ENCODE data around the gene TACC2. TPM values are rescaled to one million over a fixed set of nuclear protein-coding genes. Genes with fewer than 3 reads are reported as not detected.
A peak's percentile ranks its signal among the peaks of the same experiment; 100 is the strongest.

TACC2 gene
- polyA plus RNA-seq, 4 donors: 28.6 to 99.5 (median 77.2) TPM

- Histone ChIP-seq H3K4me1 (ENCODE audit: control insufficient read depth in 3 of 3, insufficient read depth in 2 of 3, low read depth in 1 of 3, low read length in 2 of 3) (peaks cover 0 to 19% (median 6%) of the 10 kb centered on the region in 3 donors), H3K27ac (ENCODE audit: low read depth in 1 of 3, low read length in 2 of 3) (no peak overlapping the region), H3K9me3 (ENCODE audit: control insufficient read depth in 2 of 2, insufficient read depth in 1 of 2, low read depth in 1 of 2, low read length in 1 of 2) (peaks cover 0 to 8% of the 10 kb centered on the region in 2 donors), H3K4me3 (ENCODE audit: low read depth in 1 of 3, low read length in 3 of 3) (no peak overlapping the region), H3K27me3 (ENCODE audit: control insufficient read depth in 3 of 3, insufficient read depth in 3 of 3, low read length in 3 of 3) (no peaks in the 10 kb centered on the region), H3K36me3 (ENCODE audit: control insufficient read depth in 3 of 3, insufficient read depth in 2 of 3, low read depth in 1 of 3, low read length in 3 of 3) (peaks cover 0 to 59% (median 0%) of the 10 kb centered on the region in 3 donors)
- FAIRE-seq (no peak), DNase-seq (no peak)
- WGBS, 3 donors: 75 to 88% (median 85%) methylated on average over 8 of the region's 8 CpGs
Observed at GRCh38 chr10:122123186-122123585, 134.2 kb downstream of the TACC2 start.

- no peaks in the 10 kb centered on the region for H3K27me3 ChIP-seq (ENCODE audit: control insufficient read depth in 3 of 3, insufficient read depth in 3 of 3, low read length in 3 of 3)
- DNase-seq: no peak
- peaks cover 0 to 58% (median 0%) of the 10 kb centered on the region in 3 donors for H3K36me3 ChIP-seq (ENCODE audit: control insufficient read depth in 3 of 3, insufficient read depth in 2 of 3, low read depth in 1 of 3, low read length in 3 of 3)
- peaks cover 0 to 8% of the 10 kb centered on the region in 2 donors for H3K9me3 ChIP-seq (ENCODE audit: control insufficient read depth in 2 of 2, insufficient read depth in 1 of 2, low read depth in 1 of 2, low read length in 1 of 2)
- WGBS, 3 donors: 84 to 87% (median 85%) methylated on average over 9 of the region's 9 CpGs
- H3K4me3 ChIP-seq (ENCODE audit: low read depth in 1 of 3, low read length in 3 of 3): no peak overlapping the region
- peaks cover 0 to 21% (median 6%) of the 10 kb centered on the region in 3 donors for H3K4me1 ChIP-seq (ENCODE audit: control insufficient read depth in 3 of 3, insufficient read depth in 2 of 3, low read depth in 1 of 3, low read length in 2 of 3)
- FAIRE-seq: no peak
- H3K27ac ChIP-seq (ENCODE audit: low read depth in 1 of 3, low read length in 2 of 3): no peak overlapping the region
Observed at GRCh38 chr10:122124342-122124741, 135.4 kb downstream of the TACC2 start.

- FAIRE-seq (no peak), DNase-seq (no peak)
- Histone ChIP-seq H3K27ac (ENCODE audit: low read depth in 1 of 3, low read length in 2 of 3) (no peak overlapping the region), H3K4me3 (ENCODE audit: low read depth in 1 of 3, low read length in 3 of 3) (no peak overlapping the region), H3K27me3 (ENCODE audit: control insufficient read depth in 3 of 3, insufficient read depth in 3 of 3, low read length in 3 of 3) (no peaks in the 10 kb centered on the region), H3K9me3 (ENCODE audit: control insufficient read depth in 2 of 2, insufficient read depth in 1 of 2, low read depth in 1 of 2, low read length in 1 of 2) (peaks cover 0 to 8% of the 10 kb centered on the region in 2 donors), H3K4me1 (ENCODE audit: control insufficient read depth in 3 of 3, insufficient read depth in 2 of 3, low read depth in 1 of 3, low read length in 2 of 3) (peaks cover 0 to 21% (median 6%) of the 10 kb centered on the region in 3 donors), H3K36me3 (ENCODE audit: control insufficient read depth in 3 of 3, insufficient read depth in 2 of 3, low read depth in 1 of 3, low read length in 3 of 3) (peaks cover 0 to 54% (median 0%) of the 10 kb centered on the region in 3 donors)
- WGBS, 3 donors: 77 to 78% (median 78%) methylated on average over 7 of the region's 7 CpGs
Observed at GRCh38 chr10:122124808-122125207, 135.8 kb downstream of the TACC2 start.

- H3K9me3 ChIP-seq (ENCODE audit: control insufficient read depth in 2 of 2, insufficient read depth in 1 of 2, low read depth in 1 of 2, low read length in 1 of 2): peaks cover 0 to 8% of the 10 kb centered on the region in 2 donors
- H3K27ac ChIP-seq (ENCODE audit: low read depth in 1 of 3, low read length in 2 of 3): peak overlapping the region in 2 of 3 donors; percentile 68
- peaks cover 0 to 22% (median 6%) of the 10 kb centered on the region in 3 donors for H3K4me1 ChIP-seq (ENCODE audit: control insufficient read depth in 3 of 3, insufficient read depth in 2 of 3, low read depth in 1 of 3, low read length in 2 of 3)
- WGBS, 3 donors: 36 to 53% (median 49%) methylated on average over 6 of the region's 6 CpGs
- H3K36me3 ChIP-seq (ENCODE audit: control insufficient read depth in 3 of 3, insufficient read depth in 2 of 3, low read depth in 1 of 3, low read length in 3 of 3): peaks cover 0 to 46% (median 0%) of the 10 kb centered on the region in 3 donors
- no peaks in the 10 kb centered on the region for H3K27me3 ChIP-seq (ENCODE audit: control insufficient read depth in 3 of 3, insufficient read depth in 3 of 3, low read length in 3 of 3)
- FAIRE-seq (no peak), DNase-seq (peak; percentile 67 to 88)
- H3K4me3 ChIP-seq (ENCODE audit: low read depth in 1 of 3, low read length in 3 of 3): no peak overlapping the region
Observed at GRCh38 chr10:122126763-122127659, 138.0 kb downstream of the TACC2 start.

GRCh38 chr10:122127943-122128342, 139.0 kb downstream of the TACC2 start:
- WGBS, 3 donors: 41 to 48% (median 43%) methylated on average over 8 of the region's 8 CpGs
- Histone ChIP-seq H3K4me3 (ENCODE audit: low read depth in 1 of 3, low read length in 3 of 3) (no peak overlapping the region), H3K36me3 (ENCODE audit: control insufficient read depth in 3 of 3, insufficient read depth in 2 of 3, low read depth in 1 of 3, low read length in 3 of 3) (peaks cover 0 to 43% (median 0%) of the 10 kb centered on the region in 3 donors), H3K9me3 (ENCODE audit: control insufficient read depth in 2 of 2, insufficient read depth in 1 of 2, low read depth in 1 of 2, low read length in 1 of 2) (peaks cover 0 to 8% of the 10 kb centered on the region in 2 donors), H3K27ac (ENCODE audit: low read depth in 1 of 3, low read length in 2 of 3) (peak overlapping the region; percentile 21 to 70 (median 68)), H3K4me1 (ENCODE audit: control insufficient read depth in 3 of 3, insufficient read depth in 2 of 3, low read depth in 1 of 3, low read length in 2 of 3) (peaks cover 0 to 32% (median 6%) of the 10 kb centered on the region in 3 donors), H3K27me3 (ENCODE audit: control insufficient read depth in 3 of 3, insufficient read depth in 3 of 3, low read length in 3 of 3) (no peaks in the 10 kb centered on the region)
- FAIRE-seq: no peak
- peak; percentile 61 to 67 for DNase-seq

GRCh38 chr10:122128357-122128756, 139.4 kb downstream of the TACC2 start:
- FAIRE-seq (no peak), DNase-seq (no peak)
- peaks cover 0 to 33% (median 6%) of the 10 kb centered on the region in 3 donors for H3K4me1 ChIP-seq (ENCODE audit: control insufficient read depth in 3 of 3, insufficient read depth in 2 of 3, low read depth in 1 of 3, low read length in 2 of 3)
- H3K4me3 ChIP-seq (ENCODE audit: low read depth in 1 of 3, low read length in 3 of 3): no peak overlapping the region
- WGBS, 3 donors: 64 to 83% (median 80%) methylated on average over 5 of the region's 5 CpGs
- H3K27me3 ChIP-seq (ENCODE audit: control insufficient read depth in 3 of 3, insufficient read depth in 3 of 3, low read length in 3 of 3): no peaks in the 10 kb centered on the region
- peaks cover 0 to 8% of the 10 kb centered on the region in 2 donors for H3K9me3 ChIP-seq (ENCODE audit: control insufficient read depth in 2 of 2, insufficient read depth in 1 of 2, low read depth in 1 of 2, low read length in 1 of 2)
- H3K36me3 ChIP-seq (ENCODE audit: control insufficient read depth in 3 of 3, insufficient read depth in 2 of 3, low read depth in 1 of 3, low read length in 3 of 3): peaks cover 0 to 45% (median 0%) of the 10 kb centered on the region in 3 donors
- peak overlapping the region; percentile 21 to 70 (median 68) for H3K27ac ChIP-seq (ENCODE audit: low read depth in 1 of 3, low read length in 2 of 3)

GRCh38 chr10:122130474-122131110, 141.6 kb downstream of the TACC2 start:
- Histone ChIP-seq H3K36me3 (ENCODE audit: control insufficient read depth in 3 of 3, insufficient read depth in 2 of 3, low read depth in 1 of 3, low read length in 3 of 3) (peaks cover 0 to 49% (median 0%) of the 10 kb centered on the region in 3 donors), H3K9me3 (ENCODE audit: control insufficient read depth in 2 of 2, insufficient read depth in 1 of 2, low read depth in 1 of 2, low read length in 1 of 2) (peaks cover 0 to 8% of the 10 kb centered on the region in 2 donors), H3K27me3 (ENCODE audit: control insufficient read depth in 3 of 3, insufficient read depth in 3 of 3, low read length in 3 of 3) (no peaks in the 10 kb centered on the region), H3K4me3 (ENCODE audit: low read depth in 1 of 3, low read length in 3 of 3) (no peak overlapping the region), H3K27ac (ENCODE audit: low read depth in 1 of 3, low read length in 2 of 3) (no peak overlapping the region), H3K4me1 (ENCODE audit: control insufficient read depth in 3 of 3, insufficient read depth in 2 of 3, low read depth in 1 of 3, low read length in 2 of 3) (peaks cover 0 to 33% (median 6%) of the 10 kb centered on the region in 3 donors)
- no peak for DNase-seq
- no peak for FAIRE-seq
- WGBS, 3 donors: 85 to 88% (median 88%) methylated on average over 8 of the region's 8 CpGs

GRCh38 chr10:122132331-122132755, 143.4 kb downstream of the TACC2 start:
- no peaks in the 10 kb centered on the region for H3K9me3 ChIP-seq (ENCODE audit: control insufficient read depth in 2 of 2, insufficient read depth in 1 of 2, low read depth in 1 of 2, low read length in 1 of 2)
- no peak for FAIRE-seq
- peaks cover 0 to 23% (median 0%) of the 10 kb centered on the region in 3 donors for H3K4me1 ChIP-seq (ENCODE audit: control insufficient read depth in 3 of 3, insufficient read depth in 2 of 3, low read depth in 1 of 3, low read length in 2 of 3)
- 50 to 57% (median 57%) methylated on average over 15 of the region's 15 CpGs for WGBS, 3 donors
- H3K36me3 ChIP-seq (ENCODE audit: control insufficient read depth in 3 of 3, insufficient read depth in 2 of 3, low read depth in 1 of 3, low read length in 3 of 3): peaks cover 0 to 57% (median 0%) of the 10 kb centered on the region in 3 donors
- peak in 1 of 2 donors; percentile 71 for DNase-seq
- peak overlapping the region in 1 of 3 donors; percentile 42 for H3K27ac ChIP-seq (ENCODE audit: low read depth in 1 of 3, low read length in 2 of 3)
- H3K4me3 ChIP-seq (ENCODE audit: low read depth in 1 of 3, low read length in 3 of 3): no peak overlapping the region
- H3K27me3 ChIP-seq (ENCODE audit: control insufficient read depth in 3 of 3, insufficient read depth in 3 of 3, low read length in 3 of 3): no peaks in the 10 kb centered on the region

All from small intestine (tissue), 7 donors.